HCT116 (cell line): Measurements from ENCODE around the gene UNK. TPM values are rescaled to one million over a fixed set of nuclear protein-coding genes. Genes with fewer than 3 reads are reported as not detected.
A peak's percentile ranks its signal among the peaks of the same experiment; 100 is the strongest.

ENCODE experiments used
- ATAC-seq: fragments of 200-7000 bp; cut with Tn5 transposase; 2 replicates; pipeline ENCODE4 v1.9.1; 2020; ENCODE audit warnings: mild to moderate bottlenecking, moderate library complexity
- BruUV-seq: library from RNA; stranded (reverse); fragments of 400-500 nt; replicated peaks from 2 replicates; lab custom pipeline; 2021; lab: Mats Ljungman, UMichigan
- CTCF ChIA-PET: fragments of 300-600 bp; sonication (Branson Sonifier 250); formaldehyde crosslinking; loops from one replicate; lab custom pipeline; 2021; ENCODE audit warnings: antibody characterized with exemption; lab: Charles Lee
- POLR2A ChIA-PET: fragments of 300-600, 350-600 bp; sonication (Branson Sonifier 250); formaldehyde crosslinking; loops from one replicate; lab custom pipeline; 2021; ENCODE audit warnings: antibody characterized with exemption; lab: Charles Lee
- RAD21 ChIA-PET, 2 experiments: fragments of 300-600 bp; sonication (Branson Sonifier 250); formaldehyde crosslinking; loops; one replicate each; lab custom pipeline; 2023; ENCODE audit warnings: low total read pairs in 2 of 2; ENCODE audit not compliant: uncharacterized antibody in 2 of 2, unreplicated experiment in 2 of 2, low non-redundant PET in 1 of 2; lab: Charles Lee
- DNase-seq: peaks from one replicate; pipeline ENCODE4 v3.0.0-alpha.2; 2010; ENCODE audit warnings: low read depth, low spot score
- H2AFZ ChIP-seq: fragments of 200-600 bp; shearing (Covaris generic), sonication (generic); 2 replicates; pipeline ENCODE4 v1.6.1; 2017; ENCODE audit warnings: low read depth, mixed run types, mixed read lengths, antibody characterized with exemption, low read length; ENCODE audit not compliant: poor library complexity, severe bottlenecking
- H3K27ac ChIP-seq: 2 replicates; pipeline ENCODE4 v1.5.1; 2012; ENCODE audit warnings: low read depth, low read length
- H3K27me3 ChIP-seq: fragments of 200-600 bp; sonication (generic); 2 replicates; pipeline ENCODE4 v1.6.1; 2016; ENCODE audit warnings: mixed run types, low read length, mixed read lengths; ENCODE audit not compliant: insufficient read depth
- H3K36me3 ChIP-seq, 2 experiments: fragments of 200-500 bp in 1 of 2; fragments of 200-600 bp in 1 of 2; sonication (Bioruptor generic) in 1 of 2; sonication (generic) in 1 of 2; 2 replicates each; pipeline versions ENCODE4 v1.5.1 to v1.6.1; 2014 to 2016; ENCODE audit warnings: low read length in 2 of 2, inconsistent platforms in 1 of 2, mixed read lengths in 1 of 2, mixed run types in 1 of 2; ENCODE audit not compliant: insufficient read depth in 2 of 2, control insufficient read depth in 1 of 2
- H3K4me1 ChIP-seq, 2 experiments: fragments of 200-600 bp in 1 of 2; sonication (generic) in 1 of 2; 2 replicates each; pipeline versions ENCODE4 v1.5.1 to v1.6.1; 2012 to 2017; ENCODE audit warnings: low read length in 2 of 2, inconsistent platforms in 1 of 2, mild to moderate bottlenecking in 1 of 2, mixed read lengths in 1 of 2, mixed run types in 1 of 2, moderate library complexity in 1 of 2; ENCODE audit not compliant: insufficient read depth in 2 of 2, control insufficient read depth in 1 of 2
- H3K4me2 ChIP-seq: fragments of 200-600 bp; sonication (generic); 2 replicates; pipeline ENCODE4 v1.6.1; 2017; ENCODE audit warnings: mixed run types, low read length, mixed read lengths
- H3K4me3 ChIP-seq, 2 experiments: fragments of 200-600 bp in 1 of 2; sonication (generic) in 1 of 2; replicated peaks in 1 of 2; 2 replicates each; pipeline ENCODE4 v1.5.1; 2011 to 2016; ENCODE audit warnings: low read length in 2 of 2, control low read depth in 1 of 2, low read depth in 1 of 2, mild to moderate bottlenecking in 1 of 2, mixed read lengths in 1 of 2, mixed run types in 1 of 2
- H3K79me2 ChIP-seq: fragments of 200-600 bp; sonication (generic); 2 replicates; pipeline ENCODE4 v1.6.1; 2017; ENCODE audit warnings: mild to moderate bottlenecking, mixed run types, low read length, moderate library complexity, mixed read lengths; ENCODE audit not compliant: insufficient read depth
- H3K9ac ChIP-seq: fragments of 200-600 bp; sonication (generic); 2 replicates; pipeline ENCODE4 v1.6.1; 2016; ENCODE audit warnings: low read length, mixed read lengths
- H3K9me2 ChIP-seq: fragments of 200-600 bp; sonication (generic), shearing (Covaris generic); 2 replicates; pipeline ENCODE4 v1.6.1; 2017; ENCODE audit warnings: mixed run types, mild to moderate bottlenecking, moderate library complexity; ENCODE audit not compliant: insufficient read depth
- H3K9me3 ChIP-seq, 2 experiments: fragments of 200-500 bp in 1 of 2; fragments of 200-600 bp in 1 of 2; sonication (Bioruptor generic) in 1 of 2; sonication (generic) in 1 of 2; 2 replicates each; pipeline ENCODE4 v1.6.1; 2014 to 2017; ENCODE audit warnings: low read length in 2 of 2, mixed read lengths in 2 of 2, inconsistent platforms in 1 of 2, low read depth in 1 of 2, mild to moderate bottlenecking in 1 of 2, mixed run types in 1 of 2, moderate library complexity in 1 of 2; ENCODE audit not compliant: control insufficient read depth in 1 of 2, insufficient read depth in 1 of 2
- H4K20me1 ChIP-seq: fragments of 200-600 bp; sonication (generic), shearing (Covaris generic); 2 replicates; pipeline ENCODE4 v1.6.1; 2017; ENCODE audit warnings: mixed run types, mild to moderate bottlenecking, moderate library complexity; ENCODE audit not compliant: insufficient read depth
- RAD21 ChIP-seq: IDR thresholded peaks from 2 replicates; pipeline ENCODE4 v1.6.1; 2012; ENCODE audit warnings: low read depth, mild to moderate bottlenecking
- YY1 ChIP-seq: IDR thresholded peaks from 2 replicates; pipeline ENCODE4 v1.6.1; 2011; ENCODE audit warnings: low read length, low read depth, moderate library complexity, mild to moderate bottlenecking; ENCODE audit not compliant: insufficient replicate concordance; ENCODE audit errors: extremely low read depth
- intact Hi-C: fragments of 100-400 bp; cut with micrococcal nuclease; formaldehyde crosslinking; loops from 2 replicates; pipeline ENCODE4 v1.10.0; 2022
- total RNA-seq: library from RNA; stranded (reverse); gene quantifications from one replicate; pipeline ENCODE4 v1.2.1, GENCODE V29; 2021; ENCODE audit not compliant: unreplicated experiment
- TF ChIP-seq, protein P1 (sequence below), 3 experiments: fragments of 200-600 bp in 1 of 3; sonication (generic) in 1 of 3; IDR thresholded peaks in 2 of 3; conservative IDR thresholded peaks in 1 of 3; 2 replicates each; pipeline ENCODE4 v1.5.1; 2012 to 2017; ENCODE audit warnings: low read depth in 2 of 3, low read length in 2 of 3, antibody characterized with exemption in 1 of 3, borderline replicate concordance in 1 of 3, control low read depth in 1 of 3, mild to moderate bottlenecking in 1 of 3, mixed read lengths in 1 of 3, mixed run types in 1 of 3, moderate library complexity in 1 of 3; ENCODE audit not compliant: insufficient read depth in 1 of 3

The UNK gene
- total RNA-seq, 1 experiment from 2014 or later = 40.6 TPM

DNA sequence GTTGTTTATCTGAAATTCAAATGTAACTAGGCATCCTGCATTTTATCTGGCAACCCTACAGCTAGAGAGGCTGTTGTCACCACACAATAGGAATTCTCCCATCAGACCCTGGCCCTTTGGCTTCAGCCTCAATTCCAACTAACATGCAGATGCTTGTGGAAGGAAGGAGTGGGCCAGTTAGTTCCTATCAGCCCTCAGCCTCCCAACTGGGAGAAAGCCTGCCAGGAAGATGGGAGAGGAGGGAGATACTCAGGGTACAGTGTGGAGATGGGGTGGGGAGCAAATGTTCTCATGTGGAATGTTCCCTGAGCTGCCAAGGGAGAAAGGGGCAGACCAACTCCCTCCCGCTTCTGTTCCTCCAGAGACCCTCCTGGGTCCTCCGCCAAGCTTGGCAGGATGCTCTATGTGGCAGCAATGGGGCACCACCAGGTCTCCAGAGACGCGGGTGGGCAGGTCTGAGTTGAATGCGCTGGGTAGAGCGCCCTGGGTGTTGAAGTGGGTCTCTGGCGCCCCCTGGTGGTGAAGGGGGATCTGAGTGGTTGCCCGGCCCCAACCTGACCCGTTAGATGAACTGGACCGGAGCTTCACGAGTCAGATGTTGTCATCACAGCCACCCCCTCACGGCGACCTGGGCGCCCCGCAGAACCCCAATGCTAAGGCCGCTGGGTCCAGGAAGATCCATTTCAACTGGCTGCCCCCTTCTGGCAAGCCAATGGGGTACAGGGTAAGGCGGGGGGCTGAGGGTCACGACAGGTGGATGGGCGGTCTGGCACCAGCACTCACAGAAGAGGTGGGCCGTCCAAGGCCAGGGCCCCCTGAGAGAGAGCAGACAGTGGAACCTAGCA, 34.8 kb upstream of the UNK start:
- no peak overlapping the region for H3K4me3 ChIP-seq
- H3K9me2 ChIP-seq = no peaks in the 10 kb centered on the region
- ChIA-PET CTCF (interaction anchor here (0.6 to 7.5 kb wide), 16 partner anchors 11 to 148 kb away, joined by 3 to 174 read pairs (median 5); partner anchors contain the start of genes GALK1, RECQL5, SAP30BP and SMIM5), RAD21 (interaction anchor here (0.8 to 3.9 kb wide), 8 partner anchors 67 to 149 kb away, joined by 3 to 13 read pairs (median 4); partner anchors contain the start of gene SMIM5 (in 2 of the 2)), POLR2A (interaction anchor here (0.6 to 0.8 kb wide), 2 partner anchors 30 to 488 kb away, joined by 3 read pairs; partner anchors contain the start of gene GGA3)
- ATAC-seq (peak; percentile 81), DNase-seq (no peak)
- no peak overlapping the region for H3K9ac ChIP-seq
- intact Hi-C loops = loop anchor here (10.0 kb wide), 2 partner anchors 235 to 325 kb away; partner anchors contain the start of genes CASKIN2 and TSEN54
- BruUV-seq = no TSS peak
- H2AFZ ChIP-seq = no peak overlapping the region
- H3K79me2 ChIP-seq = no peaks in the 10 kb centered on the region; the same call in 1 of the 2 replicates
- TF ChIP-seq, protein P1, sequence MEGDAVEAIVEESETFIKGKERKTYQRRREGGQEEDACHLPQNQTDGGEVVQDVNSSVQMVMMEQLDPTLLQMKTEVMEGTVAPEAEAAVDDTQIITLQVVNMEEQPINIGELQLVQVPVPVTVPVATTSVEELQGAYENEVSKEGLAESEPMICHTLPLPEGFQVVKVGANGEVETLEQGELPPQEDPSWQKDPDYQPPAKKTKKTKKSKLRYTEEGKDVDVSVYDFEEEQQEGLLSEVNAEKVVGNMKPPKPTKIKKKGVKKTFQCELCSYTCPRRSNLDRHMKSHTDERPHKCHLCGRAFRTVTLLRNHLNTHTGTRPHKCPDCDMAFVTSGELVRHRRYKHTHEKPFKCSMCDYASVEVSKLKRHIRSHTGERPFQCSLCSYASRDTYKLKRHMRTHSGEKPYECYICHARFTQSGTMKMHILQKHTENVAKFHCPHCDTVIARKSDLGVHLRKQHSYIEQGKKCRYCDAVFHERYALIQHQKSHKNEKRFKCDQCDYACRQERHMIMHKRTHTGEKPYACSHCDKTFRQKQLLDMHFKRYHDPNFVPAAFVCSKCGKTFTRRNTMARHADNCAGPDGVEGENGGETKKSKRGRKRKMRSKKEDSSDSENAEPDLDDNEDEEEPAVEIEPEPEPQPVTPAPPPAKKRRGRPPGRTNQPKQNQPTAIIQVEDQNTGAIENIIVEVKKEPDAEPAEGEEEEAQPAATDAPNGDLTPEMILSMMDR (IDR thresholded peaks at IDR 0.05 in 2 of 3, conservative IDR thresholded peaks at IDR 0.05 in 1 of 3; ENCODE audit: borderline replicate concordance in 1 of 3, insufficient read depth in 1 of 3, low read depth in 2 of 3, low read length in 2 of 3) = peak; percentile 85 to 98 (median 95)
- TF ChIP-seq RAD21 = peak; percentile 83
- TF ChIP-seq YY1 = no peak
- H3K4me2 ChIP-seq = no peak overlapping the region
- H3K36me3 ChIP-seq = peaks cover 35 to 69% of the 10 kb centered on the region in 2 experiments; a peak in 3 of 4 replicates
- no peaks in the 10 kb centered on the region for H3K9me3 ChIP-seq
- peaks cover 0 to 3% of the 10 kb centered on the region in 2 experiments; a peak in 1 of 4 replicates for H3K4me1 ChIP-seq
- no peaks in the 10 kb centered on the region for H3K27me3 ChIP-seq
- H4K20me1 ChIP-seq = no peaks in the 10 kb centered on the region; the same call in 1 of the 2 replicates
- H3K27ac ChIP-seq = peak overlapping the region; percentile 41; the same call in 1 of the 2 replicates
